ENCODE data around the gene LEKR1.

Gene LEKR1

DNA sequence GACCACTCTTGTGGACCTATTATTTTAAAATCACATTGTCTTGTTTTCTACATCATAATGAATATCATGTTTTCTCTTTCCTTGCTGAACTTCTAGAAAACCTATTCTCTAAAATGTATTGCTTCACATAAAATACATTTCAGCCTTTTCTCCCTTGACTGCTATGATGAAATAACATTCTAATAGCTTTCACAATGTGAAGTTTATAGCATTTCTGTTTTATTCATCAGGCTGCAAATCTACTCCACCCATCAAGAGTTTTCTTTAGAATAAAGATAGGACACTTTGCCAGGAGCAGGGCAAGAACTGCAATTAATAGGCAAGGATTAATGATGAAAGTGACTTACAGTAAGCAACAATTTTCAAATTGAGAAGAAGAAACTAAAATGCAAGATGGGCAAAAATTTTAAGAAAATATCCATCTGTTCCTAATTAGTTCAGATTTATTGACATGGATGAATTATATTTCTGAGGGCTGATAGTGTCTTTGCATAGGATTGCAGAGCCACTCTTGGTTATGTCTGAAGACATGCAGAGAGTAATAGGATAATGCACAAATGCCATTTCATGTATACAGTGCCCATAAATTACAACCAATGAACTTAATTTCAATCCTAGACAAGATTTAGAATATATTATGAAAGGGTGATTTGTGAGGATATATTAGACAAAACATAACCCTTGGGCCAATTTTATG lies 21.7 kb downstream of the LEKR1 start:
- DNase-seq = no peak
- TF ChIP-seq, protein P1, sequence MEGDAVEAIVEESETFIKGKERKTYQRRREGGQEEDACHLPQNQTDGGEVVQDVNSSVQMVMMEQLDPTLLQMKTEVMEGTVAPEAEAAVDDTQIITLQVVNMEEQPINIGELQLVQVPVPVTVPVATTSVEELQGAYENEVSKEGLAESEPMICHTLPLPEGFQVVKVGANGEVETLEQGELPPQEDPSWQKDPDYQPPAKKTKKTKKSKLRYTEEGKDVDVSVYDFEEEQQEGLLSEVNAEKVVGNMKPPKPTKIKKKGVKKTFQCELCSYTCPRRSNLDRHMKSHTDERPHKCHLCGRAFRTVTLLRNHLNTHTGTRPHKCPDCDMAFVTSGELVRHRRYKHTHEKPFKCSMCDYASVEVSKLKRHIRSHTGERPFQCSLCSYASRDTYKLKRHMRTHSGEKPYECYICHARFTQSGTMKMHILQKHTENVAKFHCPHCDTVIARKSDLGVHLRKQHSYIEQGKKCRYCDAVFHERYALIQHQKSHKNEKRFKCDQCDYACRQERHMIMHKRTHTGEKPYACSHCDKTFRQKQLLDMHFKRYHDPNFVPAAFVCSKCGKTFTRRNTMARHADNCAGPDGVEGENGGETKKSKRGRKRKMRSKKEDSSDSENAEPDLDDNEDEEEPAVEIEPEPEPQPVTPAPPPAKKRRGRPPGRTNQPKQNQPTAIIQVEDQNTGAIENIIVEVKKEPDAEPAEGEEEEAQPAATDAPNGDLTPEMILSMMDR (IDR thresholded peaks at IDR 0.05; ENCODE audit: low read depth, low read length) = no peak
- Histone ChIP-seq H3K27ac (no peak overlapping the region), H3K9me3 (ENCODE audit: severe bottlenecking) (no peaks in the 10 kb centered on the region), H3K36me3 (no peaks in the 10 kb centered on the region), H3K27me3 (ENCODE audit: insufficient read depth, low read depth, severe bottlenecking) (no peaks in the 10 kb centered on the region), H3K4me3 (ENCODE audit: low read depth, low read length) (no peak overlapping the region)

DNA sequence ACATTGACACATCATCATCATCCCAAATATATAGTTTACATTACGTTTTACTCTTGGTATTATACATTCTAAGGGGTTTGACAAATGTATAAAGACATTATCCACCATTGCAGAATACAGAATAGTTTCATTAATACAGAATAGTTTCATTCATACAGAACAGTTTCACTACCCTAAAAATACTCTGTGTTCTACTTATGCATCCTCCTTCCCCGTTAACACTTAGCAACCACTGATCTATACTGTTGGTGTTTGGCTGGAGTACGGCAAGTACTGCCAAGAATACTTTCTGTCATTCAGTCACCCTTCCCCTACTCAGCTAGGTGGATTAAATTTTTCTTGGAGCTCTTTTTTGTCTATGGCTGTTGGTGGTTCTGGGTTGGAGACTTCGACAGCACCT lies 33.4 kb downstream of the LEKR1 start:
- Histone ChIP-seq H3K27me3 (ENCODE audit: insufficient read depth, low read depth, severe bottlenecking) (no peaks in the 10 kb centered on the region), H3K4me3 (ENCODE audit: low read depth, low read length) (no peak overlapping the region), H3K9me3 (ENCODE audit: severe bottlenecking) (no peaks in the 10 kb centered on the region), H3K36me3 (no peaks in the 10 kb centered on the region), H3K27ac (no peak overlapping the region)
- DNase-seq = no peak
- TF ChIP-seq, protein P1 (IDR thresholded peaks at IDR 0.05; ENCODE audit: low read depth, low read length) = no peak

DNA sequence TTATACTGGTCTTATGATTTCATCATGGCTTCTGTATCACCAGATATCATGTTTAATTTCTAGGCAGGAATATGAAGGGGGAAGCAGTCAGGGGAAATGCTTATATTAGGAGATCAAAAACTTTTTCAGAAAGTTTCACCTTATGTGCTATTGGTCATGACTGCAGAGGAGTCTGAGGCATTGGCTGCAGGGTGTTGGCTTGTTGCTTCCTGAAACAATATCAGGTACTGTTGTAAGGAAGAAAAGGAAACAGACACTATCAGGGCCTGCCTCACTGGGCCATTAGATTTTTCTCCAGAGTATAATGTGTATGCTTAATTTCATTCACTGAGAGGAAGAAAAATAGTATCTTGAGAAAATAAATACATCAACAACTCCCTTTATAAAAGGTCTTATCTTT lies 34.7 kb downstream of the LEKR1 start:
- no peak for DNase-seq
- Histone ChIP-seq H3K4me3 (ENCODE audit: low read depth, low read length) (no peak overlapping the region), H3K27ac (no peak overlapping the region), H3K27me3 (ENCODE audit: insufficient read depth, low read depth, severe bottlenecking) (no peaks in the 10 kb centered on the region), H3K9me3 (ENCODE audit: severe bottlenecking) (no peaks in the 10 kb centered on the region), H3K36me3 (no peaks in the 10 kb centered on the region)
- TF ChIP-seq, protein P1 (IDR thresholded peaks at IDR 0.05; ENCODE audit: low read depth, low read length) = no peak

DNA sequence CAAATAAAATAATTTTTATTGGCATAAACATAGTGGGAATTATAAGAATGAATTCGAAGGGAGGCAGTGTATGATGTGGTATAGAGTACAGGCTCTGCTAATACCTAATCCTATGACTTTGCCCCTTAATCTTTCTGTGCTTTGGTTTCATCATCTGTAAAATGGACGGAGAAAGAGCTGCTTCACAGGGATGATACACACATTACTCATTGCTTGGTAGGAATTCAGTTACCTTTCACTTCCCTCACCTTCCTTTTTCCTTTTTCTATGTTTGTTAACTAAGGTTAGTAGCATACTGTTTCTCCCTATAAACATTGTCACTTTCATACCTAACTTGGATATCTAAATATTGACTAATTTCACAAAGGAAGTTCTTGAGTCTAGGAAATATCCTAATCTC lies 36.2 kb downstream of the LEKR1 start:
- no peak for DNase-seq
- Histone ChIP-seq H3K27me3 (ENCODE audit: insufficient read depth, low read depth, severe bottlenecking) (no peaks in the 10 kb centered on the region), H3K36me3 (no peaks in the 10 kb centered on the region), H3K4me3 (ENCODE audit: low read depth, low read length) (no peak overlapping the region), H3K9me3 (ENCODE audit: severe bottlenecking) (no peaks in the 10 kb centered on the region), H3K27ac (no peak overlapping the region)
- TF ChIP-seq, protein P1 (IDR thresholded peaks at IDR 0.05; ENCODE audit: low read depth, low read length) = no peak

DNA sequence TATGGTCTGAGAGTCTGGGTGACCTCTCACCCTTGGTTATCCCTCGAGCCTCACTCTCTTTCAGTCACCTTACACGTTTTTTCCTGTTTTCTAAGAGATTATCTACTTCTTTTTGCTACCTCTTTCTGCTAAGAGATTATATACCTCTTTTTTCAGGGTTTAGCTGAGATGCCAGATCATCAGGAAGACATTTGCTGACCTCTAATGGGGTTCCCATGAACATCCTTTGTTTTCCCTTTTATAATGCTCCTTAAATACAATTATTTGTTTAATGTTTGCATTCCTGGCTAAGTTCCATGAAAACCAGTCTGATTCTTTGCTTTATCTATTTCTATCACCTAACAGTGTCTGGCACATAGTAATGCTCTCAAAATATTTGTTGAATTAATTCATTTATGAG lies 39.6 kb downstream of the LEKR1 start:
- Histone ChIP-seq H3K36me3 (no peaks in the 10 kb centered on the region), H3K9me3 (ENCODE audit: severe bottlenecking) (no peaks in the 10 kb centered on the region), H3K4me3 (ENCODE audit: low read depth, low read length) (no peak overlapping the region), H3K27ac (no peak overlapping the region), H3K27me3 (ENCODE audit: insufficient read depth, low read depth, severe bottlenecking) (no peaks in the 10 kb centered on the region)
- TF ChIP-seq, protein P1 (IDR thresholded peaks at IDR 0.05; ENCODE audit: low read depth, low read length) = no peak
- no peak for DNase-seq

DNA sequence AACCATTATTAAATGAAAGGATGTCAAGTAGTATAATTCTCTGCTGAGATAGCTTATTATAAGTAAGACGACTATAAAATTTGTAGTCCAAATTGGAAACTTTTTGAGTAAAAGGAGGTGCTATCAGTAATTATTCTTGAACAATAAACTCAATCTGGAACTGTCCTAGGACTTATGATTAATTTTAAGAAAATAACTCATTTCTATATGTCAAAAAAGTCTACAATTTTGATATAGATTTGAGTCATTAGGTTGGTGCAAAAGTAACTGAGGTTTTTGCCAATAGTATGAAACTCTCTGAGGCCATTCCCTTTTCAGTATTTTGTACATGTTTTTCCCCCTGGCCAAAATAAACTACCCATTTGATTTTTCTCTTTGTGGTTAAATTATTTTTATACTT lies 41.0 kb downstream of the LEKR1 start:
- no peaks in the 10 kb centered on the region for H3K27me3 ChIP-seq (ENCODE audit: insufficient read depth, low read depth, severe bottlenecking)
- H3K4me3 ChIP-seq (ENCODE audit: low read depth, low read length) = no peak overlapping the region
- no peaks in the 10 kb centered on the region for H3K9me3 ChIP-seq (ENCODE audit: severe bottlenecking)
- TF ChIP-seq, protein P1 (IDR thresholded peaks at IDR 0.05; ENCODE audit: low read depth, low read length) = no peak
- no peaks in the 10 kb centered on the region for H3K36me3 ChIP-seq
- DNase-seq = no peak
- no peak overlapping the region for H3K27ac ChIP-seq

All from WERI-Rb-1 (cell line).